ENCODE measurements around the gene TUBGCP6.

TUBGCP6 gene

DNA sequence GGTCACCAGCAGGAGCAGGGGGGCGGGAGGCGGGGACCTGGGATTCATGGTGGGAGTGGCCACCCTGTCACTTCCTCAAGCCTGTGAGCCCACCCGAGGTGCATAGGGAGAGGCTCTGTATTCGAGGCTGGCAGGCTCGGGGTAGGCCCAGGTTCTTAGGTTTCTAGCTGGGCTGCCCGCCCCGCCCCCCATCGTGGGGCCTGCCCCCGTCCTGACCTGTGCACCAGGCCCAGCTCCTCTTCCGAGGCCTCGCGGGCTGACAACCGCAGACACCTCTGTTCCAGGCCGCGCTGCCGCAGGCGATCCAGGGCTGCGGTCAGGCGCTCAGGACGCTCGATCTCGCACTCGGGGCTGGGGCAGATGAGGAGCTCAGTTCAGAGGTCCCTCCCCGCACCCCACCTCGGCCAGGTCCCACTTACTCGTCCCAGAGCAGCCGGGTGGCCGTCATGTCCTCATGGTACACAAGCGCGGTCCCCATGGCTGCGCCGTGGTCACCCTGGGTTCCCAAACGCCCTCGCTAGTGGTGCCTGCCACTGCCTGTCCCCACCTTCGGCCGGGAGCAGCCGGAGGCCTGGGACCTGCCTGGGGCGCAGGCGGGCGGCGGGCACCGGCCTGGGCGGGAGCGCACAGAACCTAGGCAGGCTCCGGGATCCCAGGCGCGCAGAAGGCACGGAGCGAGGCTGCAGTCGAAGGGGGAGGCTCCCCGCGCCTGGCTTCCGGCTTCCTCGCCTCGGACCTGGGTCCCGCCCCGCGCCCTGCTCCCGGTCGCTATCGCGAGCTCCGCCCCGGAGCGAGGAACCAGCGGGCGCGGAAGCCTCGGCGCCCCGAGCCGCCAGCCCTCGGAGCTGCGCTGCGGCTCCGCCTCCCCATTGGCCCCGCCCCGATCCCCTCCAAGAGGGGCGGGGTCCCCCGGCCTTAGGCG lies 6.0 kb upstream of the TUBGCP6 start, which contains the start of gene HDAC10:
TSS of gene HDAC10 (minus strand) at position 711 of the 922 bp plus-strand sequence. CDS start at position 478, 233 bp downstream.
- peak; percentile 55 for DNase-seq

DNA sequence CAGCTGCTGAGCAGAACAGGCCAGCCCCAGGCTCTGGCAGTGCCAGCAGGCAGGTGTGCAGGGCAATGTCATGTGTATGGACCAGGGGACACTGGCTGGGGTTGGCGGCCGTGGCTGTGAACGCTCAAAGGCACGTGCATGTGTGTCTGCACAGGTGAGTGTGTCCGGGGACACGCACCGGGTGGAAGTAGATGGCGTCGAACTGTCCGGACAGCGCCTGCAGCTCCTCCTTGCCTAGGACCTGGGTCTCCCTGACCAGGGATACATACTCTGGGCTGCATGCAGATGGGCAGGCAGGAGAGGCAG lies 5.4 kb upstream of the TUBGCP6 start:
- DNase-seq, result no peak

DNA sequence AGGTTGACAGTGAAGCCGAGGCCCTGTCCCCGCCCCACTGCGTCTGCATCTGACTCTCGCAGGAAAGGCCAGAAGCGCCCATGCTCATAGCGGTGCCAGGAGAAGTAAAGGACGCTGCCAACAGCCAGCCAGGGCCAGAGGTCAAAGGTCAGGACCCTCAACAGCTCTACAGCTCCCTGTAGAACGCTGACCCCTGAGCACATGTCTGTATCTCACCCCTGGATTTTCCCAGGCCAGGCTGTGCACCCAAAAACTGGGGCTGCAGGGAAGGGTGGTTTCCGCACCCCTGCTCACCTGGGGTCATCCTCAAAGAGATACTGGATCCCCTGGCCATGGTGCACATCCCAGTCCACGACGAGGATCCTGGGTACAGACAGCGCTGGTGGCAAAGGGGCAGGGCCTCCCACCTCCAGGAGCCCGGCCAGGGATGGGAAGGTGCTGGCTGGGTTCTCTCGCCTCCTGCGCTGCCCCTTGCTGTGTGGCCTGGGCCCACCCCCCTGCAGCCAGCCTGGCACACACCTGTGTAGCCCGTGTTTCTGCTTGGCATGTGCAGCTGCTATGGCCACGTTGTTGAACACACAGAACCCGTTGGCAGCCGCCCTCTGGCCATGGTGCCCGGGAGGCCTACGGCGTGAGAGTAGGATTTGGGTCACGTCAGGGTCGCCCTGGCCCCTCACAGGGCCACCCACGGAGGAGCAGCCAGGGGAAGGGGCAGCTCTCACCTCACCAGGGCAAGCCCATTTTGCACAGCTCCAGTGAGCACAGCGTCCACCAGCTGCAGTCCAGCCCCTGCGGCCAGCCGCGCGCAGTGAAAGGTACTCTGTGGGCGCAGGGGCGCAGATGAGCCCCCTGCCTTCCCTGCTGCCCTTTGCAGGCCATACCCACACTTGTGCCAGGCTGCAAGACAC lies 4.8 kb upstream of the TUBGCP6 start:
- DNase-seq, result no peak

DNA sequence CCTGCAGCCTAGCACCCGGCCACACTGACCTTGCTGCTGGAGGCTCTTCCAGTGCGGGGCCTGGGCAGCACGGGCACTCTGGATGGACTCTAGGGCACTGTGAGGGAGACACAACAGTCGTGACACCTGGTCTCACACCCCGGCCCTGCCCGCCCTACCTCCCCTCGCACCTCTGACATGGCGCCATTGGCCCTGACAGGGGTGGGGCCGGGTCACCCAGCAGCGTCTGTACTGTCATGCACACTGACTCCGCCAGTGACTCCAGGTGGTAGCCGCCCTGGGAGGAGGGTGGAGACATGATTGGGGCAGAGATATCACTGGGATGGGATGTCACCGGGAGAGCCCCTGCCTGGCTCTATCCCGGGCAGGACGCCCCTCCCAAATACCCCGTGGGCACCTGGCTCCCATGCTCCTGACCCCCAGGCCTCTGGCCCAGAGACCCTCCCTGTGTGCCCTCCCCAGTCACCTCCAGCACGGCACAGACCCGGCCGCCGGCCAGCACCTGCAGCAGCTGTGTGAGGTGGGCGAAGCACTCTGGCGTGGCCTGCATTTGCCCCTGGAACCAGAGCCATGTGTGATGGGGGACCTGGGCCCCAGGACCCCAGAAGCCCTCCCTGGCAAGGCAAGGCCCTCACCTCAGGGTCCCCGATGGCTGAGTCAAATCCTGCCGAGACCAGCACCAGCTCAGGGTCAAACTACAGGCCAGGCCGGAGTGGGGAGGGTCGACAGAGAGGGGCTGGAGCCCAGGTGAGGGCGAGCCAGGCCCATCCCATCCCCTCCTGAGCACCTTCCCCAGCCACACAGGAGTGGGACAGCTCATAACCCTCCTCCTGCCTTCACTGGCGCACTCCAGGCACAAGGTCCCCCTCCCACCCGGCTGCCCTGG lies 3.6 kb upstream of the TUBGCP6 start:
- DNase-seq, result no peak

DNA sequence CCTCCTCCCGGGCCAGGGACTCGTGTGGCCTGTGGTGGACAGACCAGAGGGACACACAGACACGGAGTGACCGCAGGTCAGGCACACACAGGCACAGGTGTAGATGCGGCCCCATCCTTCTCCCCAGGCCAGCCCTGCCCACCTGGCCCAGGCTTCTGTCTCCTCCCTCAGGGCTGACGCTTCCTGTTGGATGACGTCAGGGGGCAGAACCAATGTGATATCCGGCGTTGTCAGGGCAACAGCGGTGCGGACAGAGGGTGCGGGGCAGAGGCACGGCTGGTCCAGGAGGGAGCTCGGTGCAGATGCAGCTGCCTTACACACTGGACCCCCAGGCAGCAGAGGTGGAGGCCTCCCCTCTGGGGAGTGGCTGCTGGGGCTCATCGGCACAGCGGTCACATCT lies 2.9 kb upstream of the TUBGCP6 start:
- no peak for DNase-seq

DNA sequence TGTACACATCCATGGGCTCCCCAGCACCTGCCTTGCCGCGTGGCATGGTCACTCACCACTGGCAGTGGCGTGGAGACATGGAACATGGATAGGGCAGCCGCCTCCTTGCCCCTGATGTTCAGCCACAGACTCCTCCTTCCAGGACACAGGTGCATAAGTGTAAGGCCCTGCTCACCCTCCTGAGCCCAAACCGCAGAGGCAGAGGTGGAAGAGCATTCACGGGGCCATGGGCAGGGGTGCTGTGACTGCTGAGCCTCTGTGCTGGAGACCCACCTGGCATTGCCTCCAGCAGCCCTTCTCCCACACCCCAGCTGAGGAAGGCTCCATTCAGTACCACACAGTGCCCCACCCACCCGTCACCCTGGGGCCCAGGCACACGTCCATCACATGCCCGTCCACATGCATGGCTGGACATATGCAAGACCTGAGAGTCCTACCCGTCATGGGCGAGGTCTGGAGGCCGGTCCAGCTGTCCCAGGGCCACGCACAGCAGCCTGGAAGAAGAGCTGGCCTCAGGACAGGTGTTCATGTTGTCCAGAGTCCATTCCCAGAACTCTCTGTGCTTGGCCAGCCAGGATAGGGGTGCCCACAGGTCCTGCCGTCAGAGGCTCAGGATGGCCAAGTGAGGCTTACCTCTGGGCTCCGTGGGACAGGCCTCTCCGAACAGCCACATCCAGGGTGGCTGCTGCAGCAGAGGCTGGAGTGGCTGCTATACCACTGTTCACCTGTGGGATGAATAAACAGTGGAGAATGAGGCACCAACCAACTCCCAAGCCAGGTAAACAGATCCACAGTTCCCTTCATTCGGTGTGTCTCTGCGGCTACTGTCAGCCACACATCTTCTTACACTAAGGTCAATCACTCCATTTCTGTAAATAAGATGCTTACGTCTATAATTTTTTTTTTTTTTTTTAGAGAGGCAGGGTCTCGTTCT lies 1.7 kb upstream of the TUBGCP6 start:
- no peak for DNase-seq

DNA sequence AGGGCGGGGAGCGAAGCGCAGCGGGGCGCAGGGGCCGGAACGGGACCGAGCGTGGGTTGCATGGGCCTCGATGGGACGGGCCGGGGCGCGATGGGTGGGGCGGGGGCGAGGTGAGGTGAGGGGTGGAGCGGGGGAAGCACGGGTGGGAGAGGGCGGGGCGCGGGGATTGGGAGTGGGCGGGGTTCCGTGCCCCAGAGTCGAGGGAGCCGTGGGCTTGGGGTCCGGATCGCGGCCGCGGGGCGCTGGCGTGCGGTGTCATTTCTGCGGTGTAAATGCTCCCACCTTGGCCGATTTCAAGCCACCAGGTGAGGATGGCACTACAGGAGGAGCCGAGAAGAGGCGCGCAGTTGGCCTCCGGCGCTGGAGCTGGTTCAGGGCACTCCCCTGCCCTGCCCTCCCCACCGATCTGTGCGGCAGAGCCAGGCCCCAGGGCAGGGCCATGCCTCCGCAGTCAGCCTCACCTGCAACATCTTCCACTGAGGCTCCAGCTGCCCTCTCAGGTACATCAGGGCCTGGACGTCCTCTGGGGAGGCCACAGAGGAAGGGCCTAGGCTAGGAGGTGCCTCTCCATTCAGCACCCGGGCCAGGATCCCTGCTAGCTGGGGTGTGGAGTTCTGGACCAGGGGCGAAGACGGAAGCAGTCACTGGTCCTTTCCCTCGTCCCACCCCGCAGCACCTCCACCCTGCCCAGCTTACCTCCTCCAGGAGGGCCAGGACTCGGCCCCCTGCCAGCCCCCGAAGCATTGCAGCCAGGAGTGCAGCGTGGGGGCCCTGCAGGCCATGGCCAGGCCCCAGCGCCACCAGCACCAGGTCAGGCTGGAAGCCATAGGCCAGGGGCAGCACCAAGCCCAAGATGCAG lies 620 bp upstream of the TUBGCP6 start:
- DNase-seq, result no peak

DNA sequence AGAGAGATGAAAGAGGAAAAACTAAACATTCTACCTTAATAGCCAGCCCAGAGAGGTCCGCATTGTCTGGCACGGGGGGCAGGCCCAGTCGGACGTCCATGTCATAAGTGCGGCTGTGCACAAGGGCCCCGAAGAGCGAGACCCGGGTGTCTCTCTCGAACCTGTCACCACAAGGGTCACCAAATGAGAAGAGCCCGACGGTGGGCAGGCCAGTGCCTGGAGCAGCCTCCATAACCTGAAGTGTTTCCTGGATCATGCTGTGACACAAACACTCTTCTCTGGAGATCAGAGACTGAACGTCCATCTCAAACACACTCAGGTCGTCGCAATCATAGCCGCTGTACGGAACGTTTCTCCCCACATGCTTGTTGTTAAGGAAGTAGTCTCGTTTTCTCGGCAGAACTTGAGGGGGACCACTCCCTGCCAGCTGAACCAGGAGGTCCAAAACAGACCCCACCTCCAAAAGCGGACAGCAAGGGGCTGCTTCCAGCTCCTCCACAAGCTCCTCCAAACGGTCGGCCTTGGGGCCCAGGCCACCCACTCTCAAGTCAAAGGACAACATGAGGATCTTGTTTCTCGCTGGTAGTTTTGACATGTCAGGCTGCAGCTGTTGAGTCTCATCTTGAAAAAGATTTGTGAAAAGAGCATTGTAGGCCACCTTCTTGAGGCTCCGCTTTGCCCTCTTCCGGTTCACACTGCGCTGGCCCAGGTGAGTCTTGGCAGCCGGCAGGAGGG lies 971 bp downstream of the TUBGCP6 start:
- no peak for DNase-seq

DNA sequence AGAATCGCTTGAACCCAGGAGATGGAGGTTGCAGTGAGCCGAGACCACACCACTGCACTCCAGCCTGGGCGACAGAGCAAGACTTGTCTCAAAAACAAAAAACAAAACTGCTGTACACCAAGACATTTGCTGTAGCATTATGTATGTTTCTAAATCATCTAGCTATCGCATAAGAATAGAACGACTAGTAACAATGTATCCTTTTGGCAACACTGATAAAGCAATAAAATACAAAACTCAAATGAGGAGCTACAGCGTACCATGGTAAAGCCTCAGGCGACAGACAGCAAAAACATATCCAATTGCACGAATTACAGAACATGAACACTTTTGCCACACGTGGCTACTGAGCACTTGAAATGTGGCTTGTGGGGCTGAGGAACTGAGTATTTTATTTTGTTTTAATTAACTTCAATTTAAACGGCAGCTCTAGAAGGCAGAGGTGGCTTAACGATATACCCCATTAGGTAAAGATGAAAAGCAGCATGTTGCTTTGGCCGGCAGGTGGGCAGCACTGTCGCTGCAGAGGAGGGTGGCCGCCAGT lies 2.3 kb downstream of the TUBGCP6 start:
- DNase-seq, result no peak

DNA sequence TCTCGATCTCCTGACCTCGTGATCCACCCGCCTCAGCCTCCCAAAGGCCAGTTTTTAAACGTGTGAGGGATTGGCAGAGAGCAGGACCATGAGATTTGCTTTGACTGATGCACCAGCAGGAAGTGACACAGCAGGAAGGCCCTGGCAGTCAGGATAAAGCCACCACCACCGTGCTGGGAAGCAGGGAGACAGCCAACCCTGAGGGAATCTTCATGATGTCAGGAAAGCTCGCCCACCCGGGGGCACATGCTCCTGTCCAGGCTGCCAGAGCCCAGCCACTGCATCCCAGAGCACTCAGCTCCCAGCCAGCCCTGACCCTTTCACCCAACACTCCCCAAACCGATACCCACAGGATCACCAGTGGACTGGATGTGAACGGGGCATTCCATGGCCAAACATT lies 6.1 kb downstream of the TUBGCP6 start:
- DNase-seq, result no peak

DNA sequence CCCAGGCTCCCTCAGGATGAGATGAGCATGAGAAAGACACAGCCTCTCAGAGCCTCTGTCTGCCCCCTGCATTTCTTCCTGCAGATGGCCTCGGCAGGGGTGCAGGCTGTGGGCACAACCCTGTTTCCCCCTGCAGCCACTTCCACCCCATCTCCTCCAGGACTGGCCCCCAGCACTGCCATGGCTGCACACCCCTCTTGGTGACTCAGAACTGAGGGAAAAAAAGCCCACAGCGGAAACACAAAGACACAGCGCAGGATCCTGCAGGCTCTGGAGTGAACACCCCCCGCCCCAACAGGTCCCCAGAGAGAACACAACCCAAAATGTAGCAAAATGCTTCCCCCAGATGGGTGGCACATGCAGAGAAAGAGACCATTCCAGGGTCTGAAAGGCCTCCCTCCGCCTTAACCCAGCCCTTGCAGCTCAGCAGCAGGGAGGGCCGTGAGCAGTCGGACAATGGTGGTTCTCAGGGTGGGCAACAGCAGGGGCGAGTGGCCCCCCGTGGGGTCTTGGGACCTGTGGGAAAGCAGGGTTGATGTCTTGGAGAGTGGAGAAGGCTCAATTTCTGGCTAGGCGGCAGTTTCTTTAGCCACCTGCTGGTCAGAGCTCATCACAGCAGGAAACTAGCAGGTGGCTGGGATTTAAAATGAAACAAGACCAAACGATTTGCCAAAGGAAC lies 8.0 kb downstream of the TUBGCP6 start:
- no peak for DNase-seq

DNA sequence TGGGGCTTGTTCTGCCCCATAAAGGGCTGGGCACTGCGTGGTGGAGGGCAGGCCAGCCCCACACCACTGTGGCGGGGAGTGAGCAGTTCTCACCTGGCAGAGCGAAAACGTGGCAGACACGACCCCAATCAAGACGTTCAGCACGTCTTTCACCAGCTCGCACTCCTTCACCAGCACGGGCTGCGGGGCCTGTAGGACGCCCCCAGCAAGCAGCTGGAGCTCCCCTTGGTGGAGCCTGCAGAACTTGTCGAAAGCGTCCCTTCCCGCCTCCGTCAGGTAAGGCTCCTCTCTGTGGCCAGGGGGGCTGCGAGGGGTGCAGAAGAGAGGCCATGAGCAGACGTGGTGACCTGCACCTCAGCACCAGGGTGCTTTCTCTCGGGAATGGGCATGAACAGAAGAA lies 11.6 kb downstream of the TUBGCP6 start:
- no peak for DNase-seq

DNA sequence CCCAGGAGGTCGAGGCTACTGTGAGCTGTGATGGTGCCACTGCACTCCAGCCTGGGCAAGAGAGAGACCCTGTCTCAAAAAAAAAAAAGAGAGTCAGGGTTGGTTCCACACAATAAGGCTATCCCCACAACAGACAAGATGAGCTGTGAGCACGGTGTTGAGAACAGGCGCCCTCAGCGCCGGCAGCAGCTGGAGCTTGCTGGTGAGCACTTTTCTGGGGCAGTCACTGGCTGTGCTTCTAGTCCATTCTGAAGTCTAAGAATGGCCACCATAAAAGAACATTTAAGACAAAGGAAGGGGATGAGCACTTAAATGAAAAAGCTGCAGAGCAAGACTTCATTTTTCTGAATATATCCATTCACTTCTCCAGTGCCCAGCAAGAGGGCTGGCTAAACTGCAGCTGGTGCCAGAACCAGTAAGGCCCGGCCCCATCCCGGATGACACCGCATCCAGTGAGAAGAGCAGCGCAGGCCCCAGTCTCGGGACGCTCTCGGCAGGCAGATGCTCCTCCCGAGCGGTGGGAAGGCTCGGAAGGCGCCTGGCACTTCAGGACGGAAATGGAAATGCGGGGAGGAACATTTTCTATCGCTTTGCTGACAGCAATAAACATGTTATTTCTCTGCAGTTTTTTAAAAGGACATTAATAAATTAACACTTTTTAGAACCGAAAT lies 12.2 kb downstream of the TUBGCP6 start:
- no peak for DNase-seq

DNA sequence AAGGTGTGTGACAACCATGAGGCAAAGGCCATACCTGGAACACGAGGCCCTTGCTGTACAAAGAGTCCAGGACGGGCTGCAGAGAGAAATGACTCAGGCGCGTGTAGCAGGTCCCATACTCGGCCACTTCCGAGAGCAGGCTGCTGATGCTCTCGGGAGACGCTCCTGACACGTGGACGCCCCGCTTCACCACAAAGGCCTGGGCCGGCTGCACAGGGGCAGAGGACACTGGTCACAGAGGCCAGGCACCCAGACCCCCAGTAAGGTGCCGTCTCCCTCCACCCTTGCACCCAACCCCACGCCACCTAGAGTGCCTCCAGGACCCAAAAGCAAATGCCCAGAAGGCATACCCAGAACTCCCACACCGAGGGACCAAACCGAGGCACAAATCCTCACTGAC lies 15.5 kb downstream of the TUBGCP6 start:
- no peak for DNase-seq

DNA sequence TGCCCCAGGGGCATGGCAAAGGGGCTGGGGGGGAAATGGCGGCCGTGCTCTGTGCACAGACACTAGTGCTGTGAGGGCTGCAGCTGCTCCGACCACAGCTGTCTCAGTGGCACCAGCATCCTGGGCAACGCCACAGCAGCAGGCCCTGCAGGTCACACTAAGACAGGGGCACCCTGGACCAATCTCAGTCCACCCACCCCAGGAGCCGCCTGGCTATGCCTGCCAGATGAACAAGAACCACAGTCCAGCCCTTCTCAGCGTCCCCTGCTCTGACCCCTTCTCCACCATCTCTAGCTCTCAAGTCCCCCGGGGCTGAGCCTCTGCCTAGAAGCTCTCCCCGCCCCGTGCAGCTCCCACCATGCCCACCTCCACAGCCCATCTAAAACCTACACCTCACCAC lies 16.5 kb downstream of the TUBGCP6 start:
- no peak for DNase-seq

DNA sequence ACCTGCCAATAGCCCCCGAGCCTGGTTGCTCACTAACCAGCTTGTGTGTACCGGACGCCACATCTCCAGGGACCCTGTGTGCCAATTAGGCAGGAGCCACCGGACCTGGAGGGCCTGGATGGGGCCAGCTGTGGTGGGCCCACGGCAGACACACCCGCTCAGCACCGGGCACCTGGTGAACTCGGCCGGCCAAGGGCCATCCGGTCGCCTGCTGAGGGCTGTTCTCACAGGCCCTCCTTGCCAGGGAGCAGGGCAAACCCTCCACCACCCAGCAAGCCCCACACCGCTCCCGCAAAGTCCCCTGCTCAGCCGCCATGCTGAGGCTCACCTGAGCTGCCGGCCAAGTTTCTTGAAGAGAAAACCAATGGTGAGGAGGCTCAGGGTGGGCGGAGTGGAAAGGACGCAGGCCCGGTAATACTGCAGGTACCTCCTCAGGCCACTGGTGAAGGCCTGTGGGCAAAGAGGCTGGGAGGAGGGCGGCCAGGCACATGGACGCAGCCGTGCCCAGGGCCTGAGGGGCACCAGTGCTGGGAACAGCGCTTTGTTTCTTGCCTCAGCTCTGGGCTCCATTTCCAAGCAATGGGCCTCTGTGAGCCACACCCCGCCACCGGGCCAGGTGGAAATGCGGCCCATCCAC lies 17.1 kb downstream of the TUBGCP6 start:
- no peak for DNase-seq

DNA sequence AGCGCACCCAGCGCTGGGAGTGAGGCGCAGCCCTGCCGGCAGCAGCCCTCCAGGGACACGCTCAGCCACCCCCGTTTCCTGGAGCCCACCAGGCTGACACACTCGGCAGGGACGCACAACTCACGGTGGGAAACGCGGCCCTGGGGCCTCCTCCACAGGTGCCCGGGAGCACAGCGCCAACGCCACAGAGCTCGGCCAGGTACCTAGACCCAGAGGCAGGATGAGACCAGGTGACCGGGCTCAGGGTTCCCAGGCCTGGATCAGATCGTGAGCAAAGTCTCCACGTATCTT lies 18.0 kb downstream of the TUBGCP6 start:
- DNase-seq, result no peak
